ENCODE results near the gene TMEM41B. TPM values are rescaled to one million over a fixed set of nuclear protein-coding genes. Genes with fewer than 3 reads are reported as not detected.

The TMEM41B gene
- total RNA-seq, 2 donors from 2014 or later: 41.7 to 64.5 TPM

DNA sequence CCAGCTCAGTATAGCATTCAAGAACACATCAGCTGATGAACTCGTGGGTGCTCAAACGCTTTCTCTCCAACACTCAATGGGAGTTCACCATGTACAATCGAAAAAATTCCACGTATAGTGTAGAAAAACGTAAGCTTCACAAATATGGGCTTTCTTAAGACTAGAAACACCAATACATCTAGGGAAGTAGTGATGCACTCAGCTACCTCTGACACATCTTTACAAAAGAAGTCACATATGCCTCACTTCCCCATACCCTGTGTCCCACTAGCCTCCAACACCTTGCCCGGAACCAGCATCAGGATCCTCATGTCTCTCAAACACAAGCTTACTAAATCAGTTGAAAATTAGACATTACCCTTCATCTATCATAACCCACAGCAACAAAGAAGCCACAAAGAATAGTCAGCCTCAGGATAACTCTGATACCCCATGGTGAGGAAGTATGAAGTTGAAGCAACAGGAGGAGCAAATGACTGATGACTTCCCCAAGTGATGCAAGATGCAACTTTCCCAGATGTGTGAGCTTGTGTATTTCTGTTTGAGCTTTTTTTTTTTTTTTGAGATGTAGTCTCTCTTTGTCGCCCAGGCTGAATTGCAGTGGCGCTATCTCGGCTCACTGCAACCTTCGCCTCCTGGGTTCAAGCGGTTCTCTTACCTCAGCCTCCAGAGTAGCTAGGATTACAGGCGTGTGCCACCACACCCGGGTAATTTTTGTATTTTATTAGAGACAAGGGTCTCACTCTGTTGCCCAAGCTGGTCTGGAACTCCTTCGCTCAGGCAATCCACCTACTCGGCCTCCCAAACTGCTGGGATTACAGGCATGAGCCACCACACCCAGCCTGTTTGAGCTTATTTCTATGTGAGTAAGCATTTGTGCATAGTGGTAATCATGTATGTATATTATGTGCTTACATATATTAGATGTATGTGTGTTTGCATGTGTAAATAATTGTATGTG is 40.7 kb downstream of the TMEM41B start:
- Histone ChIP-seq H3K36me3 (no peaks in the 10 kb centered on the region), H3K27me3 (no peaks in the 10 kb centered on the region), H3K27ac (no peak overlapping the region), H3K4me1 (no peaks in the 10 kb centered on the region), H3K9me3 (no peaks in the 10 kb centered on the region), H3K9ac (ENCODE audit: low read depth in 2 of 2, low read length in 2 of 2) (no peak overlapping the region), H3K4me3 (no peak overlapping the region)
- intact Hi-C loops (cut with DNase I): no loop called here
- TF ChIP-seq, protein P1, sequence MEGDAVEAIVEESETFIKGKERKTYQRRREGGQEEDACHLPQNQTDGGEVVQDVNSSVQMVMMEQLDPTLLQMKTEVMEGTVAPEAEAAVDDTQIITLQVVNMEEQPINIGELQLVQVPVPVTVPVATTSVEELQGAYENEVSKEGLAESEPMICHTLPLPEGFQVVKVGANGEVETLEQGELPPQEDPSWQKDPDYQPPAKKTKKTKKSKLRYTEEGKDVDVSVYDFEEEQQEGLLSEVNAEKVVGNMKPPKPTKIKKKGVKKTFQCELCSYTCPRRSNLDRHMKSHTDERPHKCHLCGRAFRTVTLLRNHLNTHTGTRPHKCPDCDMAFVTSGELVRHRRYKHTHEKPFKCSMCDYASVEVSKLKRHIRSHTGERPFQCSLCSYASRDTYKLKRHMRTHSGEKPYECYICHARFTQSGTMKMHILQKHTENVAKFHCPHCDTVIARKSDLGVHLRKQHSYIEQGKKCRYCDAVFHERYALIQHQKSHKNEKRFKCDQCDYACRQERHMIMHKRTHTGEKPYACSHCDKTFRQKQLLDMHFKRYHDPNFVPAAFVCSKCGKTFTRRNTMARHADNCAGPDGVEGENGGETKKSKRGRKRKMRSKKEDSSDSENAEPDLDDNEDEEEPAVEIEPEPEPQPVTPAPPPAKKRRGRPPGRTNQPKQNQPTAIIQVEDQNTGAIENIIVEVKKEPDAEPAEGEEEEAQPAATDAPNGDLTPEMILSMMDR (IDR thresholded peaks at IDR 0.05): no peak
- no peak for DNase-seq

DNA sequence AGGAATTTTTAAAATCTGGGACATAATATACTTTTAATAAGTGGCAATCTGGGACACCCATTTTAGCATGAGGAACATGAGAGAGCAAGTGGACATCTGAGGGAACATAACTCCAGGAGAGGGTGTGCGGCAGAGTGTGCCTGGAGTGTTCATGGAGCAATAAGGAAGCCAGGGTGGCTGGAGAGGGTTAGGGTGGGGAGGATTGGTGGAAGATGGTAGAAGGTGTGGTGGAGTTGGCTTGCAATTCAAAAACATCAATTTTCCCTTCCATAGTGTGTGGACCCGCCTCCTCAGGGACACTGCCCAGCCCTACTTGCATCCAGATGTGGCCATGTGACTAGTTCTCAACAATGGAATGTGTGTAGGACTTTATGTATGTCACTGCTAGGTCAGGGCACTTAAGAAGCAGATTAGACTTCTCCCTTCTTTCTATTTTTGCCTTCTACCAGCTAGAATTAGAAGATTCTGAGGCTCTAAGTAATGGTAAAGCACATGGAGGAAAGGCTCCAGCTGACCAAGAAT is 44.8 kb downstream of the TMEM41B start:
- H3K4me3 ChIP-seq: no peak overlapping the region
- intact Hi-C loops (cut with DNase I): no loop called here
- TF ChIP-seq, protein P1 (IDR thresholded peaks at IDR 0.05): no peak
- no peak overlapping the region for H3K27ac ChIP-seq
- peak; percentile 56 for DNase-seq
- H3K4me1 ChIP-seq: no peaks in the 10 kb centered on the region
- no peaks in the 10 kb centered on the region for H3K9me3 ChIP-seq
- no peaks in the 10 kb centered on the region for H3K27me3 ChIP-seq
- H3K36me3 ChIP-seq: no peaks in the 10 kb centered on the region
- H3K9ac ChIP-seq (ENCODE audit: low read depth in 2 of 2, low read length in 2 of 2): no peak overlapping the region

DNA sequence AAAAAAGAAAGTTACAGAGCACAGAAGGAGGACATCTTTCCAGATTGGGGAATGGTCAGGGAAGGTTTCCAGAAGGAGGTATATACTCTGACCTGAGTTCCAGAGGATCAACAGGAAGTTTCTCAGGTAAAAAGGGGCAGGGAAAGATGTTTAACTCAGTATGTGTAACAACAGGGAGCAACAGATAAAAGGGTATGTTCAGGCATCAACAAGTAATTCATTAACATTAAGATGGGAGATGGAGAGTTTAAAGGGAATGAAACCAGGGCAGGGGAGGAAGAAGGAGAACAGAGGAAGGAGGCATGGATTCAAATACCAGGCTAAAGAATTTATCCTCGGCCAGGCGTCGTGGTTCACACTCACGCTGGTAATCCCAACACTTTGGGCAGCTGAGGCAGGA is 46.7 kb downstream of the TMEM41B start:
- H3K27ac ChIP-seq: no peak overlapping the region
- no peaks in the 10 kb centered on the region for H3K4me1 ChIP-seq
- no peak overlapping the region for H3K4me3 ChIP-seq
- DNase-seq: no peak
- intact Hi-C loops (cut with DNase I): no loop called here
- no peaks in the 10 kb centered on the region for H3K36me3 ChIP-seq
- TF ChIP-seq, protein P1 (IDR thresholded peaks at IDR 0.05): no peak
- no peaks in the 10 kb centered on the region for H3K9me3 ChIP-seq
- H3K9ac ChIP-seq (ENCODE audit: low read depth in 2 of 2, low read length in 2 of 2): no peak overlapping the region
- H3K27me3 ChIP-seq: no peaks in the 10 kb centered on the region

DNA sequence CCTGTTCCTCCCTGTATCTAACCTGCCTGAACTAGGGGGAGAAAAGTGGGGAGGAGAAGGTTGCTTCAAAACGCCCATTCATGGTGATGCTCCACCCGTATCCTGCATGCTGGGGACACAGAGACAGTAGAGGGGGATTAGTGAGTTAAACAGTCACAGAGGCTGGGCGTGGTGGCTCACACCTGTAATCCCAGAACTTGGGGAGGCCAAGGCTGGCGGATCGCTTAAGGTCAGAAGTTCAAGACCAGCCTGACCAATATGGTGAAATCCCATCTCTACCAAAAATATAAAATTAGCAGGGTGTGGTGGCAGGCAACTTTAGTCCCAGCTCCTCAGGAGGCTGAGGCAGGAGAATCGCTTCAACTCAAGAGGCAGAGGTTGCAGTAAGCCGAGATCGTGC is 47.5 kb downstream of the TMEM41B start:
- Histone ChIP-seq H3K4me1 (no peaks in the 10 kb centered on the region), H3K27me3 (no peaks in the 10 kb centered on the region), H3K9ac (ENCODE audit: low read depth in 2 of 2, low read length in 2 of 2) (no peak overlapping the region), H3K4me3 (no peak overlapping the region), H3K27ac (no peak overlapping the region), H3K9me3 (no peaks in the 10 kb centered on the region), H3K36me3 (no peaks in the 10 kb centered on the region)
- DNase-seq: no peak
- TF ChIP-seq, protein P1 (IDR thresholded peaks at IDR 0.05): no peak
- intact Hi-C loops (cut with DNase I): no loop called here

DNA sequence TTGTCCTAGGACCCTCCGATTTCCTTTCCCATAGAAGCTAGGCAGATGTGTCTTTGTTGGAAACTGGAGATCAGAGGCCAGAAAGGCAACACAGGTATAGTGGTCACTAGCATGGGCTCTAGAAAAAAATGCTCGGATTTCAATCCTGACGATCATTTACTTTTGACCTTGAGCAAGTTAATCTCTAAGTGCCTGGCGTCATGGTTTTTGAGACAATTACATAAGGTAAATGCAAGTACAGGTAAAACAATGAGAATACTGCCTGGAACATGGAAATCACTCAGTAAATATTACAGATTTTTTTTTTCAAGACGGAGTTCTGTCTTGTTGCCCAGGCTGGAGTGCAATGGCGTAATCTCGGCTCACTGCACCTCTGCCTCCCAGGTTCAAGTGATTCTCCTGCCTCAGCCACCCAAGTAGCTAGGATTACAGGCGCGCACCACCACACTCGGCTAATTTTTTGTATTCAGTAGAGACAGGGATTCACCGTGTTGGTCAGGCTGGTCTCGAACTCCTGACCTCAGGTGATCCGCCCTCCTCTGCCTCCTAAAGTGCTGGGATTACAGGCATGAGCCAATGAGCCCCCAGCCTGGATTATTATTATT is 48.2 kb downstream of the TMEM41B start:
- H3K4me3 ChIP-seq: no peak overlapping the region
- DNase-seq: no peak
- intact Hi-C loops (cut with DNase I): no loop called here
- H3K9ac ChIP-seq (ENCODE audit: low read depth in 2 of 2, low read length in 2 of 2): peak overlapping the region in 1 of 2 donors; percentile 80
- no peak overlapping the region for H3K27ac ChIP-seq
- TF ChIP-seq, protein P1 (IDR thresholded peaks at IDR 0.05): no peak
- no peaks in the 10 kb centered on the region for H3K4me1 ChIP-seq
- H3K27me3 ChIP-seq: no peaks in the 10 kb centered on the region
- no peaks in the 10 kb centered on the region for H3K9me3 ChIP-seq
- no peaks in the 10 kb centered on the region for H3K36me3 ChIP-seq
